Left lung (tissue), 10 donors: ENCODE measurements around the gene PIK3C2G. TPM values are rescaled to one million over a fixed set of nuclear protein-coding genes. Genes with fewer than 3 reads are reported as not detected.

Source experiments
- ATAC-seq: fragments of 200-7000 bp; cut with Tn5 transposase; one replicate; pipeline ENCODE4 v1.9.1; 2020; ENCODE audit warnings: moderate library complexity
- DNase-seq, 4 donors: peaks; one replicate each; pipeline ENCODE4 v3.0.0-alpha.2; 2013 to 2020
- H3K27ac ChIP-seq, 2 donors: fragments of 200-600 bp; sonication (generic) in 1 of 2; one replicate each; pipeline versions ENCODE4 v1.5.0 to v1.8.0; 2020 to 2021
- H3K27me3 ChIP-seq, 2 donors: fragments of 200-600 bp; sonication (generic) in 1 of 2; one replicate each; pipeline versions ENCODE4 v1.5.0 to v1.8.0; 2020 to 2021
- H3K36me3 ChIP-seq, 2 donors: fragments of 200-600 bp; sonication (generic) in 1 of 2; one replicate each; pipeline versions ENCODE4 v1.5.0 to v1.8.0; 2020 to 2021
- H3K4me1 ChIP-seq, 2 donors: fragments of 200-600 bp; one replicate each; pipeline ENCODE4 v1.8.0; 2021
- H3K4me3 ChIP-seq, 2 donors: fragments of 200-600 bp; sonication (generic) in 1 of 2; one replicate each; pipeline versions ENCODE4 v1.5.0 to v1.8.0; 2020 to 2021; ENCODE audit warnings: mild to moderate bottlenecking in 1 of 2
- H3K9me3 ChIP-seq, 2 donors: fragments of 200-600 bp; sonication (generic) in 1 of 2; one replicate each; pipeline versions ENCODE4 v1.5.0 to v1.8.0; 2020 to 2021
- intact Hi-C, 2 donors: fragments of 100-400 bp; cut with DNase I; formaldehyde crosslinking; loops; one replicate each; pipeline versions ENCODE4 v1.11.2 to v1.14.2; 2022
- polyA plus RNA-seq, 6 donors: library from polyadenylated mRNA; unstranded; fragments of 120-200 nt; gene quantifications; one replicate each; pipeline ENCODE4 v1.2.1, GENCODE V29; 2013; ENCODE audit not compliant: insufficient read length in 6 of 6
- total RNA-seq, 2 donors: library from RNA; stranded (reverse); fragmentation: NEBNext Ultra II Directional; extraction: Animal tissue kit (Norgen Biotek cat#: 25700); gene quantifications; one replicate each; pipeline ENCODE4 v1.2.1, GENCODE V29; 2021
- TF ChIP-seq, protein P1 (sequence below), 2 donors: fragments of 200-600 bp; sonication (generic) in 1 of 2; IDR thresholded peaks; one replicate each; pipeline versions ENCODE4 v1.5.0 to v1.8.0; 2021; ENCODE audit warnings: antibody characterized with exemption in 2 of 2
- donor health status: DM: no; HTN: yes; CAD: no.
- donor health status: DM: no; HTN: no; CAD: no.

The PIK3C2G gene
- total and polyA plus RNA-seq, 8 donors: 0.13 to 28.1 (median 17.9) TPM

DNA sequence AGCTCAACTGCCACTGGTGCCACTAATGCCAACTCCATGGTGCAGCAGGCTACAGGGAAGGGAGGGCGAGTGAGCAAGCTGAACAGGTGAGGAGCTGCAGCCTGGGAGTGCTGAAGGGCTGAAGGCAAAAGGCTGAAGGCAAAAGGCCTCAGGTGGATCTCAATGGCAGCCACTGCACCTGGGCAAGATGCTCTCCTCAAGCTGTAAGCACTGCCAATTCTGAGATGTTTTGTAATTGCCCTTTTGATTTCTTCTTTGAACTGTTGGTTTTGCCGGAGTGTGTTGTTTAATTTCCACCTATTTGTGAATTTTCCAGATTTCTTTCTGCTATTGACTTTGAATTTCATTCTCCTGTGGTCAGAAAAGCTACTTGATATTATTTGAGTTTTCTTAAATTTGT is 97.6 kb downstream of the PIK3C2G start:
- no peaks in the 10 kb centered on the region for H3K27me3 ChIP-seq
- no peaks in the 10 kb centered on the region for H3K9me3 ChIP-seq
- DNase-seq: no peak

DNA sequence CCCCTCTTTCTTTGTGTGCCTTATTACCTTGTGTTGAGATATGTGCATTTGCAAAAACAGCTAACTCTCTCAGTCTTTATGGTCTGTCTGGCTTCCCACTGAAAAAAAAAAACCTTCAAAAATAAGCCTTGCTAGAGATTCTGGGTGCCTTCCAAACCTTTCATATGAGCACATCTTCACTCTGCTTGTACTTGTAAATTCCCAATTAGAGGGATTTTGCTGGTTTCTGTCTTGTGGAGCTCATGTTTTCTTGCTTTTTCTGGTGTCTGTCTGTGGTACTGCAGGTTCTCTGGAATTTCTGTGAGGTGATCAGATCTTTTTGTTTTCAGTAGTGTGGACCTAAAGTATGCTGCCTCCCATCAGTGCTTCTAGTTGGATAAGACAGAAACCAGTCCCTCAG is 100.1 kb downstream of the PIK3C2G start:
- no peak overlapping the region for H3K4me3 ChIP-seq
- intact Hi-C loops: no loop called here
- H3K36me3 ChIP-seq: no peaks in the 10 kb centered on the region
- H3K9me3 ChIP-seq: no peaks in the 10 kb centered on the region
- H3K27me3 ChIP-seq: no peaks in the 10 kb centered on the region
- no peak overlapping the region for H3K27ac ChIP-seq
- TF ChIP-seq, protein P1, sequence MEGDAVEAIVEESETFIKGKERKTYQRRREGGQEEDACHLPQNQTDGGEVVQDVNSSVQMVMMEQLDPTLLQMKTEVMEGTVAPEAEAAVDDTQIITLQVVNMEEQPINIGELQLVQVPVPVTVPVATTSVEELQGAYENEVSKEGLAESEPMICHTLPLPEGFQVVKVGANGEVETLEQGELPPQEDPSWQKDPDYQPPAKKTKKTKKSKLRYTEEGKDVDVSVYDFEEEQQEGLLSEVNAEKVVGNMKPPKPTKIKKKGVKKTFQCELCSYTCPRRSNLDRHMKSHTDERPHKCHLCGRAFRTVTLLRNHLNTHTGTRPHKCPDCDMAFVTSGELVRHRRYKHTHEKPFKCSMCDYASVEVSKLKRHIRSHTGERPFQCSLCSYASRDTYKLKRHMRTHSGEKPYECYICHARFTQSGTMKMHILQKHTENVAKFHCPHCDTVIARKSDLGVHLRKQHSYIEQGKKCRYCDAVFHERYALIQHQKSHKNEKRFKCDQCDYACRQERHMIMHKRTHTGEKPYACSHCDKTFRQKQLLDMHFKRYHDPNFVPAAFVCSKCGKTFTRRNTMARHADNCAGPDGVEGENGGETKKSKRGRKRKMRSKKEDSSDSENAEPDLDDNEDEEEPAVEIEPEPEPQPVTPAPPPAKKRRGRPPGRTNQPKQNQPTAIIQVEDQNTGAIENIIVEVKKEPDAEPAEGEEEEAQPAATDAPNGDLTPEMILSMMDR (IDR thresholded peaks at IDR 0.05): no peak
- DNase-seq (no peak), ATAC-seq (no peak)
- H3K4me1 ChIP-seq: no peaks in the 10 kb centered on the region

More for the DNA sequence above, 97.6 kb downstream of the PIK3C2G start:
- no peak overlapping the region for H3K4me3 ChIP-seq
- no peaks in the 10 kb centered on the region for H3K36me3 ChIP-seq
- ATAC-seq: no peak
- intact Hi-C loops: no loop called here
- H3K27ac ChIP-seq: no peak overlapping the region
- no peaks in the 10 kb centered on the region for H3K4me1 ChIP-seq
- TF ChIP-seq, protein P1 (IDR thresholded peaks at IDR 0.05): no peak

DNA sequence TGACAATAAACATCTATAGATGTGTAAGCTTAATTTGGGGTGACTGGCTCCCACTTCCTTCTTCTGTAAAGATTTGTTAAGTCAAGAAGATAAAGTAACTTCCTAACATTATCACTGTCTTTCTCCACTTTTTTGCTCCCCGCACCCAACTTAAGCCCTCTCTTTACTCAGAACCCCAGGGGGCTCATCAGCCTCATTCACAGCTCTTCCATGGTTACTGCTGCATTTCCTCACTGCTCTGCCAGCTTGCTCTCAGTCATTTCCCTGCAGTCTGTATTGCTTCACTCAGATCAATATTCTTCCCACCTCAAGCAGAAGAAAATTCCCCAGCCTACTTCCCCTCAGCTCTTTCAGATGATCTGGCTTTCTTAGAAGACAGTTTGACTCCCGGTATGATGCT is 102.0 kb downstream of the PIK3C2G start:
- no peak for ATAC-seq
- no peak overlapping the region for H3K4me3 ChIP-seq
- no peaks in the 10 kb centered on the region for H3K36me3 ChIP-seq
- TF ChIP-seq, protein P1 (IDR thresholded peaks at IDR 0.05): no peak
- no peak for DNase-seq
- no peak overlapping the region for H3K27ac ChIP-seq
- H3K9me3 ChIP-seq: no peaks in the 10 kb centered on the region
- no peaks in the 10 kb centered on the region for H3K27me3 ChIP-seq
- H3K4me1 ChIP-seq: no peaks in the 10 kb centered on the region
- intact Hi-C loops: no loop called here

DNA sequence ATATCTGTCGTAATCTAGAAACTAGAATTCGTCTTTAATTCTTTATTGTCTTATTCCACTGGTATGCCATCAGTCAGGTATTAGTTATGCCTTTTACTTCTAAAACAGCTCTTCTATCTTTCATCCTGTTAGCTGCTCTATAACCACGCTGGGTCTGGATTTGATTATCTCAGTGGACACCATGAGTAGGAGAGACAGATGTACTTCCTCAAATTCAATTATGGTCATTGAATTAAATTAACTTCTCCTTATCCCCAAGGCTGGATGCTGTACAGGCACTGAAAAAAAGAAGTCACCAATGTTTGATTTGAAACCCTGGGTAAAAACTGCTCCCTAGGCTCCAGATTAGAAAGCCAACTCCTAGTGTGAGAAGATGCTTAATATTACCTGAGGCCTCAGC is 107.3 kb downstream of the PIK3C2G start:
- DNase-seq (no peak), ATAC-seq (no peak)
- H3K36me3 ChIP-seq: no peaks in the 10 kb centered on the region
- no peak overlapping the region for H3K4me3 ChIP-seq
- TF ChIP-seq, protein P1 (IDR thresholded peaks at IDR 0.05): no peak
- H3K9me3 ChIP-seq: peaks cover 0 to 2% of the 10 kb centered on the region in 2 donors
- H3K27ac ChIP-seq: no peak overlapping the region
- H3K27me3 ChIP-seq: no peaks in the 10 kb centered on the region
- H3K4me1 ChIP-seq: no peaks in the 10 kb centered on the region
- intact Hi-C loops: no loop called here

DNA sequence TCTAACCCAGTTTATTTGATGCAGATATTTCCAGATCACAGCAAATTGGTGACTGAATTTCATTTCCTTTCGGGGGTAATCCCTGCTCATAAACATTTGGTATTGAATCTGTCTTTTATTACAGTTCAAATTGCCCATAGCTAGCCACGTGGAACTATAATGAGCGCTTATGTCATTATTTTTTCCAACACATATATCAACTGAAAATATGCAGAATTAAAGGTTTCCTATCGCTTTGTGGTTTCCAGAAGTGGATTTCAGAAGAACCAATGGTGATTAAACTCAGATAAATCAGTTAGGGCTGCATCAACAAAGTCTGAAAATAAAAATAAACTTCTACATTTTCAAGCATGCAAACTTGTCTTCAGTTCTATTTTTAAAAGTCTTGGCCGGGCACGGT is 111.9 kb downstream of the PIK3C2G start:
- ATAC-seq: no peak
- Histone ChIP-seq H3K27ac (no peak overlapping the region), H3K4me3 (no peak overlapping the region), H3K4me1 (no peaks in the 10 kb centered on the region), H3K9me3 (peaks cover 0 to 18% of the 10 kb centered on the region in 2 donors), H3K27me3 (no peaks in the 10 kb centered on the region), H3K36me3 (no peaks in the 10 kb centered on the region)
- no peak for DNase-seq
- TF ChIP-seq, protein P1 (IDR thresholded peaks at IDR 0.05): no peak
- intact Hi-C loops: no loop called here
